HG02678 (cell line): ENCODE data around the gene MLYCD.
A peak's percentile ranks its signal among the peaks of the same experiment; 100 is the strongest.

Source experiments
- ATAC-seq: cut with Tn5 transposase; IDR thresholded peaks from one replicate; pipeline ENCODE4 v1.9.1; 2021; ENCODE audit warnings: mild to moderate bottlenecking, moderate library complexity; ENCODE audit not compliant: unreplicated experiment

MLYCD gene

GRCh38 chr16:83898463-83899271, at the start of gene MLYCD:
TSS of gene MLYCD (plus strand) at chr16:83899115. CDS start at chr16:83899145, 30 bp downstream.
- peak; percentile 83 for ATAC-seq

GRCh38 chr16:83849421-83849820, 49.5 kb upstream of the MLYCD start:
- ATAC-seq: no peak

GRCh38 chr16:83850947-83851346, 48.0 kb upstream of the MLYCD start:
- no peak for ATAC-seq

- ATAC-seq: no peak
Measured at GRCh38 chr16:83851473-83851872, 47.4 kb upstream of the MLYCD start.

- no peak for ATAC-seq
Measured at GRCh38 chr16:83852774-83853173, 46.1 kb upstream of the MLYCD start.

GRCh38 chr16:83853834-83854233, 45.1 kb upstream of the MLYCD start:
- no peak for ATAC-seq

- no peak for ATAC-seq
Measured at GRCh38 chr16:83854420-83854819, 44.5 kb upstream of the MLYCD start.

GRCh38 chr16:83856792-83857191, 42.1 kb upstream of the MLYCD start:
- ATAC-seq: no peak

GRCh38 chr16:83859265-83859664, 39.6 kb upstream of the MLYCD start:
- ATAC-seq: no peak

GRCh38 chr16:83862661-83863060, 36.3 kb upstream of the MLYCD start:
- no peak for ATAC-seq

- no peak for ATAC-seq
Measured at GRCh38 chr16:83863682-83864081, 35.2 kb upstream of the MLYCD start.

GRCh38 chr16:83870830-83871229, 28.1 kb upstream of the MLYCD start:
- no peak for ATAC-seq

- no peak for ATAC-seq
Measured at GRCh38 chr16:83878838-83879237, 20.1 kb upstream of the MLYCD start.

GRCh38 chr16:83882163-83882885, 16.6 kb upstream of the MLYCD start:
- no peak for ATAC-seq

GRCh38 chr16:83886199-83886971, 12.5 kb upstream of the MLYCD start:
- no peak for ATAC-seq

GRCh38 chr16:83887080-83887479, 11.8 kb upstream of the MLYCD start:
- ATAC-seq: no peak

- no peak for ATAC-seq
Measured at GRCh38 chr16:83887564-83887963, 11.4 kb upstream of the MLYCD start.

GRCh38 chr16:83888672-83889044, 10.3 kb upstream of the MLYCD start:
- ATAC-seq: no peak

GRCh38 chr16:83890359-83890758, 8.6 kb upstream of the MLYCD start:
- ATAC-seq: no peak

- no peak for ATAC-seq
Measured at GRCh38 chr16:83891742-83892141, 7.2 kb upstream of the MLYCD start.

GRCh38 chr16:83895243-83895642, 3.7 kb upstream of the MLYCD start:
- no peak for ATAC-seq

GRCh38 chr16:83895942-83896341, 3.0 kb upstream of the MLYCD start:
- ATAC-seq: no peak
